GM21526 (cell line): ENCODE measurements around the gene PRKD1.
"Not testable (repeated sequence)": the region's sequence is repeated elsewhere in the genome, so short reads cannot be mapped to it uniquely, and the experiment has no call there.

Source experiments
- ATAC-seq: cut with Tn5 transposase; IDR thresholded peaks from one replicate; pipeline ENCODE4 v1.9.1; 2021; ENCODE audit warnings: moderate library complexity; ENCODE audit not compliant: unreplicated experiment, low FRiP score

PRKD1 gene

DNA sequence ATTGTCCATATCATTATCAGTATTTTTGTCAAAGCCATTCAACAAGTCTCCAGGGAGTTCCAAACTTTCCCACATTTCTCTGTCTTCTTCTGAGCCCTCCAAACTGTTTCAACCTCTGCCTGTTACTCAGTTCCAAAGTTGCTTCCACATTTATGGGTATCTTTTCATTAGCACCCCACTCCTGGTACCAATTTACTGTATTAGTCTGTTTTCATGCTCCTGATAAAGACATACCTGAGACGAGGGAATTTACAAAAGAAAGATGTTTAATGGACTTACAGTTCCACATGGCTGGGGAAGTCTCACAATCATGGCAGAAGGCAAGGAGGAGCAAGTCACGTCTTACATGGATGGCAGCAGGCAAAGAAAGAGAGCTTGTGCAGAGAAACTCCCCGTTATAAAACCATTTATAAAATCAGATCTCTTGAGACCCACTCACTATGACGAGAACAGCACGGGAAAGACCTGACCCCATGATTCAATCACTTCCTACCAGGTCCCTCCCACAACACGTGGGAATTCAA is 87.2 kb downstream of the PRKD1 start:
- not testable (repeated sequence) for ATAC-seq

DNA sequence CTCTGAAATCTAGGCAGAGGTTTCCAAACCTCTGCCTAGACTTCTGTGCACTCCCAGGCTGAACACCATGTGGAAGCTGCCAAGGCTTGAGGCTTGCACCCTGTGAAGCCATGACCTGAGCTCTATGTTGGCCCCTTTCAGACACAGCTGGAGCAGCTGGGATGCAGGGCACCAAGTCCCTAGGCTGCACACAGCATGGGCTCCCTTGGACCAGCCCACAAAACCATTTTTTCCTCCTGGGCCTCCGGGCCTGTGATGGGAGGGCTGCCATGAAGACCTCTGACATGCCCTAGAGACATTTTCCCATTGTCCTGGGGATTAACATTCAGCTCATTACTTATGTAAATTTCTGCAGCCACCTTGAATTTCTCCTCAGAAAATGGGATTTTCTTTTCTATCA is 88.0 kb downstream of the PRKD1 start:
- ATAC-seq, result not testable (repeated sequence)

GRCh38 chr14:29838752-29839151 is 88.9 kb downstream of the PRKD1 start:
- no peak for ATAC-seq

GRCh38 chr14:29836395-29836794 is 91.3 kb downstream of the PRKD1 start:
- no peak for ATAC-seq

- no peak for ATAC-seq
Measured at GRCh38 chr14:29832042-29832441, 95.6 kb downstream of the PRKD1 start.

DNA sequence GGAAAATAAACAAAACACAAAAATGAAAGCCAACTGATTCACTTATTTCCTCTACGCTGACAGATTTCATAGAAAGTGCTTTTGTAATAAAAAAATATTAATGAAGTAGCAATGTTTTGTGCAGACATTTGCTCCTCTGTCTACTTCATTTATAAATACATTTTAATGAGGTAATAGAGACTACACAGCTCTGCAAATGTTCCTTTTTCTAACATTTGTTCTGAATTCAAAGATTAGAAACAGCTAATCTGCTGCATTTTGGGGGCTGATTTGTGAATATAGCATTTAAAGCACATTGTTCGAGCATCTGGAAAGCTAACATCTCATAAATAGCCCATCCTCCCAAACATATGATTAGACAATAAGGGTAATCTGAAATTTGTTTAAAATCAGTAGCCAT is 97.8 kb downstream of the PRKD1 start:
- ATAC-seq, result no peak

GRCh38 chr14:29823816-29824215 is 103.8 kb downstream of the PRKD1 start:
- ATAC-seq, result no peak

- ATAC-seq, result no peak
Measured at GRCh38 chr14:29822430-29822709, 105.3 kb downstream of the PRKD1 start.

DNA sequence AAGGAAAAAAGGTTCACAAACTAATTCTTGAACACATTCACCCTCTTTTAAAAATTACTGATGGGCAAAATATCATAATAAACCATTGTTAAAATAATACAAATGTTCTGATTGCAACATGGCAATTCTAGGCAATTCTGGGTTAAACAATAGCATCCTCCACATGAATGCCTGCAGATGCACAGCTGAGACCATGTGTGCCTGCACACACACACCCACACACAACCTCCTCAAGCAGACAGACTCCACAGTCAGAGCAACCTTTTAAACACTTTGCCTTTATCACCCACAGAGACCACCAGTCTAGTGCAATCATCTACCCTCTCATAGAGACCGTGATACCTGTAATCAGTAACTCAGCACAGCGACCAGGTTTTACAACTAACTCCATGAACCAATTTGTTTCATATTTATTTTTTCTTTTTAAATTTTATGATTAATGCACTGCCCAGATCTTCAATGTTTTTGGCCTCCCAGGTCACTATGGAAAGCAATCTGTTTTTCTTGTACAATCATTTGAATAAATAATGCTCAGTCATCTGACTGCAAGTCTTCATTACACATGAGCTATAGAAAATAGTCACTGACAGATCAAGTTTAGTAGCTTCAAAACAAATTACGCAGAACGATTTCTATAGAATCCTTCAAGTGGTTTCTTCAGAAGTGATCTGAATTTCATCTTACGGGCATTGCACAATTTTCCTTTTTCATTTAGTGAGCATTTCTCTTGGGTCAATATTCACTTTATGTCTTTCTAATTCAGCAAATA is 105.8 kb downstream of the PRKD1 start:
- no peak for ATAC-seq

DNA sequence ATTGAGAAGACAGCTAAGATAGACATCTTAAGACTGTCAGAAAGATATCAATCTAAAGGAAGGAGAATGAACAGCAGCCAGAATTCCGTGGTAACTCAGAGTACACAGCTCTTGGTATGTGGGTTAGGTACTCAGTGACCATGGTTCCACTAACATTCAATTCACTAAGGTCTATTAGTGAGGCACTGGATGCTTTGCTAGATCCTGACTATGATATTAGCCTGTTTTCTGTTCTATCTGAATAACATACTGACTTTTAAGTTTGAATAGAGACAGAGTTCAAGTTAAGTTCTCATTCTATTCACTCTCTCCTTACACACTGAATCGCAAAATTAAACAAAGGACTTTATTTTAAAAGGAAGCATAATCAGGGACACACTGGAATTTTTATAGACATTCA is 106.4 kb downstream of the PRKD1 start:
- ATAC-seq, result no peak

- no peak for ATAC-seq
Measured at GRCh38 chr14:29820785-29821184, 106.9 kb downstream of the PRKD1 start.

GRCh38 chr14:29817767-29818405 is 109.8 kb downstream of the PRKD1 start:
- ATAC-seq, result no peak

DNA sequence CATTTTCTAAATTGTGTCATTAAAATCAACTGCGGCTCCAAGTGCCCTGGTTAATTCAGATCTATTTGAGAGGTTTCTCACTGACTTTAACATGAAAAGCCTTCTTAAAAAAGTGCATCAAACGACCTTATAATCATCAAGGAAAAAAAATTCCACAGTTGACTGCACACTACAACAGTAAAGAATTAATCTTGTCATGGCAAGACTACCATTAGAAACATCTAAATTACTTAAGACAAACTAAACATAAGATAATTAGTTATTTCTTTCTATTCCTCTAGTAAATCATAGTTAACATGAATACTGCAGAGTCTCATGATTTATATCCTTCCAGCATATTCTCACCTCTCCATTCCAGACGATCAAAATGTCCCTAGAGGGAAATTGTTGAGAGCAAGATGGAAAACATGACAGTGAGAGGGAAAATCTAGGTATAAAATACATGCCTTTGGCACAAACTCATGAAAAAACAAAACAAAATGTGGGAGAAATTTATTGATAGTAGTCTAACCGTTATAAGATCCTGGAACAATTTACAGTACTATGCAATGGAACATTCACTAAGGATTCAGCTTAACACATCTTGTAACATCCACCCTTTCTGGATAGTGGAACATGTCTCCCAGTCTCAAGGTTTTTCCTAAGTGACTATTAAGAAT is 112.5 kb downstream of the PRKD1 start:
- no peak for ATAC-seq

DNA sequence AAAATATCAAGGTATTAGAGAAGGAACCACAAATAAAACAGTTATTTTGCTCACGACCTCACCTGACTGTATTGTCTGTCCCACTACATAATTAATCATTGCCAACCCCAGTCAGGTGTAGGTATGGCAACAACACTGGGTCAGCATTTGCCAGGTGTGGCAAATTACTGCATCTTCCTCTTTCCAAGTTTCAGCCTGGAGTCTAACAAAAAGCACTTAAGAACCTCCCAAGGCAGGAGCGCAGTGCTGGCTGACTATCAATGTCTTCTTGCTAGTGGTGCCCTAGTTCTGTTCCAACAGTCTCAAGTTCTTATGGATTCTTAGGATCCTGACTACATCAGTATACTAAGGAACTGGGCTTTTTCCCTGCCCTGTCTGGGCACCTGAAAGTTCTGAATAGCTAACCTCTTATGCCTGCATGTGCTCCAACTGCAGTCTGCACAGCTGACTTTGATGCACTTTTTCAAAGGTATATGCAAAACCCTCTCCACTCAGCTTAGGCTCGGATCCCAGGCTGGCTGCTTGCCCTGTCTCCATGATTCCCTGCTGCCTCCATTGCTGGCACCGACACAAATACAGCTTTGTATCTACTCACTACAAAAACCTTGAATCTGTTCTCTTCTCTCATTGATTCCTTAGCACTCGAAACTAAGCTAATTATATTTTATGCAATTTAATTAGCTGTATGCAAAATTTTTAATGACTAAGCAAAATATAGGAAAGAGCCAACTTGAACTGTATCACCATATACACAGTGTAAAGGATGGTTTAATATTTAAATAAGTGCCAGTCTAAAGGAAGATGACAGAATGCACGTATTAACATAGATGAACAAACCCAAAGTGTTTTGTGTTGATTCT is 113.3 kb downstream of the PRKD1 start:
- ATAC-seq, result no peak

DNA sequence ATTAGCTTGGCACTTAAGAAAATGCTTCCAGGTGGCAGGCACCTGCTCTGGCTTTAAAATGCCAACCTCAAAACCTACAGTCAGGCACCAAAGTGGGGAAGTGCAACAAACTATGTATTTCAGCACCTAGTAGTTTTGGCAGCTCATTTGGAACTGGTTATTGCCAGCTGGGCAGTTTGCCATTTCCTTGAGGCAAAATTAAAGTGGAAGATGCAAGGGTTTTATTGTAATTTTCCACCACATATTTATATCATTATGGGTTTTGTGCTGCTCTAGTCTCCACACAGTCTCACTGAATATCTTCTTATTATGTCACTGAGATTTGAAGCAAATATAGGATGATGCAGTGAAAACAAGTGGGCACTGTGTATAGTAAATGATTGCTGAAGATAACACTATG is 117.0 kb downstream of the PRKD1 start:
- no peak for ATAC-seq

GRCh38 chr14:29810064-29810463 is 117.6 kb downstream of the PRKD1 start:
- no peak for ATAC-seq

- ATAC-seq, result no peak
Measured at GRCh38 chr14:29806124-29806517, 121.5 kb downstream of the PRKD1 start.

GRCh38 chr14:29805415-29806123 is 122.1 kb downstream of the PRKD1 start:
- no peak for ATAC-seq

- ATAC-seq, result no peak
Measured at GRCh38 chr14:29804481-29805266, 123.0 kb downstream of the PRKD1 start.
